HG03439 (cell line): ENCODE measurements around the gene HECA.
"Not testable (repeated sequence)": the region's sequence is repeated elsewhere in the genome, so short reads cannot be mapped to it uniquely, and the experiment has no call there.

Source experiments
- ATAC-seq: cut with Tn5 transposase; IDR thresholded peaks from one replicate; pipeline ENCODE4 v1.9.1; 2021; ENCODE audit warnings: mild to moderate bottlenecking, moderate library complexity; ENCODE audit not compliant: unreplicated experiment

Gene HECA

GRCh38 chr6:139135578-139136545, 982 bp downstream of the HECA start:
- peak; percentile 35 for ATAC-seq

GRCh38 chr6:139137706-139138105, 2.8 kb downstream of the HECA start:
- no peak for ATAC-seq

- not testable (repeated sequence) for ATAC-seq
These were observed 6.0 kb downstream of the HECA start for GRCh38 chr6:139140854-139141253.

GRCh38 chr6:139142262-139142661, 7.4 kb downstream of the HECA start:
- ATAC-seq, result no peak

- ATAC-seq, result no peak
These were observed 8.2 kb downstream of the HECA start for GRCh38 chr6:139143111-139143510.

- no peak for ATAC-seq
These were observed 9.7 kb downstream of the HECA start for GRCh38 chr6:139144490-139145085.

GRCh38 chr6:139145661-139146060, 10.8 kb downstream of the HECA start:
- ATAC-seq, result no peak

GRCh38 chr6:139146317-139146726, 11.4 kb downstream of the HECA start:
- ATAC-seq, result peak; percentile 67

GRCh38 chr6:139147628-139148027, 12.7 kb downstream of the HECA start:
- ATAC-seq, result no peak

GRCh38 chr6:139148557-139149235, 13.8 kb downstream of the HECA start:
- no peak for ATAC-seq

- ATAC-seq, result no peak
These were observed 14.5 kb downstream of the HECA start for GRCh38 chr6:139149383-139149782.

GRCh38 chr6:139150920-139151319, 16.0 kb downstream of the HECA start:
- no peak for ATAC-seq

- ATAC-seq, result no peak
These were observed 16.7 kb downstream of the HECA start for GRCh38 chr6:139151425-139152087.

- ATAC-seq, result no peak
These were observed 17.4 kb downstream of the HECA start for GRCh38 chr6:139152088-139152891.

GRCh38 chr6:139152892-139153271, 18.0 kb downstream of the HECA start:
- ATAC-seq, result no peak

GRCh38 chr6:139153855-139154254, 19.0 kb downstream of the HECA start:
- ATAC-seq, result no peak

- no peak for ATAC-seq
These were observed 20.1 kb downstream of the HECA start for GRCh38 chr6:139154881-139155547.

- ATAC-seq, result no peak
These were observed 21.2 kb downstream of the HECA start for GRCh38 chr6:139156102-139156501.

- no peak for ATAC-seq
These were observed 21.7 kb downstream of the HECA start for GRCh38 chr6:139156551-139156950.

- ATAC-seq, result not testable (repeated sequence)
These were observed 22.2 kb downstream of the HECA start for GRCh38 chr6:139157086-139157485.
